NT2/D1 (cell line): Measurements from ENCODE around the gene ACKR3.

ENCODE experiments used
- SUZ12 ChIP-seq: IDR thresholded peaks from 2 replicates; pipeline ENCODE4 v1.6.1; 2011; ENCODE audit not compliant: insufficient read length, insufficient read depth; ENCODE audit errors: extremely low read depth
- ZNF274 ChIP-seq: IDR thresholded peaks from 2 replicates; pipeline ENCODE4 v1.6.1; 2011; ENCODE audit warnings: mild to moderate bottlenecking, low read depth, low read length

DNA sequence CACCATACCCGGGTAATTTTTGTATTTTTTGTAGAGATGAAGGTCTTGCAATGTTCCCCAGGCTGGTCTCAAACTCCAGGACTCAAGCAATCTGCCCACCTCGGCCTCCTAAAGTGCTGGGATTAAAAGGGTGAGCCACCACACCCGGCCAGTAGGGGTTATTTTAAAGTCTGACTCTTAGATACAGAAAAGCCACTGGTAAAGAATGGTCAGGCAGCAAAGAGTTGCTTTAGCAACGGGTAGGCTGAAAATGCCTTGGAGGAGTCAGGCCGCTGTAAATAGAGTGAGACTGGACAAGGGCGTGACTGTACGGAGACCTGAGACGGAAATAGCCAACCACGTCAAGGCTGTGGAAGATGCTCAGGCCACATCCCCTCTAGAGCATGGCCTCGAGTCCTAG, 54.2 kb downstream of the ACKR3 start:
- TF ChIP-seq ZNF274, result no peak
- TF ChIP-seq SUZ12, result no peak
